ENCODE measurements around the gene KRTCAP3. TPM values are rescaled to one million over a fixed set of nuclear protein-coding genes. Genes with fewer than 3 reads are reported as not detected.

Gene KRTCAP3
- total and polyA plus RNA-seq, 2 donors (not counting 3 experiments of a cell fraction or from before 2014, with no cell fraction given): 2.1 to 4.0 TPM

- Histone ChIP-seq H3K4me2 (ENCODE audit: insufficient read depth, low read length) (no peak overlapping the region), H3K27ac (ENCODE audit: insufficient read depth, low read depth, low read length) (no peak overlapping the region), H2AFZ (ENCODE audit: low read depth, low read length) (no peak overlapping the region), H3K9me3 (replicated peaks; ENCODE audit: control insufficient read depth, insufficient read depth, low read length) (no peaks in the 10 kb centered on the region), H3K36me3 (ENCODE audit: control insufficient read depth in 2 of 2, extremely low read depth in 1 of 2, insufficient read depth in 2 of 2, low read length in 2 of 2) (no peaks in the 10 kb centered on the region), H3K4me3 (replicated peaks in 1 of 3; ENCODE audit: insufficient read depth in 1 of 3, low read depth in 1 of 3, low read length in 3 of 3) (no peak overlapping the region), H3K79me2 (ENCODE audit: control insufficient read depth, insufficient read depth, low read length) (no peaks in the 10 kb centered on the region), H3K9ac (replicated peaks; ENCODE audit: extremely low read depth, insufficient read depth, low read length) (no peak overlapping the region), H3K27me3 (ENCODE audit: control insufficient read depth in 2 of 2, insufficient read depth in 2 of 2, low read length in 2 of 2) (no peaks in the 10 kb centered on the region), H3K4me1 (ENCODE audit: control insufficient read depth, extremely low read depth, insufficient read depth, low read length) (no peaks in the 10 kb centered on the region), H3K9me1 (replicated peaks; ENCODE audit: control insufficient read depth, extremely low read depth, insufficient read depth, low read length) (no peaks in the 10 kb centered on the region), H4K20me1 (replicated peaks; ENCODE audit: control insufficient read depth, extremely low read depth, insufficient read depth, low read length) (no peaks in the 10 kb centered on the region)
- ChIA-PET CTCF (no interaction called here), POLR2A (no interaction called here)
- intact Hi-C loops (cut with micrococcal nuclease): no loop called here
- BruUV-seq (replicated peaks): no TSS peak
- no peak for DNase-seq (ENCODE audit: low read depth, low spot score)
- dilution Hi-C loops (cut with MboI; ENCODE audit: extremely low pct_ligation_motif_present, low sequenced_read_pairs): no loop called here
- no peak for TF ChIP-seq MYC (IDR thresholded peaks at IDR 0.05; ENCODE audit: low read depth, low read length)
- TF ChIP-seq POLR2AphosphoS5 (IDR thresholded peaks at IDR 0.05; ENCODE audit: insufficient read depth, low read depth, low read length): no peak
- no peak for TF ChIP-seq FOS (IDR thresholded peaks at IDR 0.05; ENCODE audit: borderline replicate concordance, insufficient read depth, low read length)
- no peak for TF ChIP-seq EZH2 (IDR thresholded peaks at IDR 0.05; ENCODE audit: borderline replicate concordance, low read depth, low read length, severe bottlenecking)
- TF ChIP-seq POLR2A (IDR thresholded peaks at IDR 0.05; ENCODE audit: low read depth, low read length): no peak
- TF ChIP-seq JUN (IDR thresholded peaks at IDR 0.05; ENCODE audit: borderline replicate concordance, insufficient read depth, insufficient read length, low read depth): no peak
- FAIRE-seq: no peak
Observed at GRCh38 chr2:27421660-27422250, 20.4 kb upstream of the KRTCAP3 start.

DNA sequence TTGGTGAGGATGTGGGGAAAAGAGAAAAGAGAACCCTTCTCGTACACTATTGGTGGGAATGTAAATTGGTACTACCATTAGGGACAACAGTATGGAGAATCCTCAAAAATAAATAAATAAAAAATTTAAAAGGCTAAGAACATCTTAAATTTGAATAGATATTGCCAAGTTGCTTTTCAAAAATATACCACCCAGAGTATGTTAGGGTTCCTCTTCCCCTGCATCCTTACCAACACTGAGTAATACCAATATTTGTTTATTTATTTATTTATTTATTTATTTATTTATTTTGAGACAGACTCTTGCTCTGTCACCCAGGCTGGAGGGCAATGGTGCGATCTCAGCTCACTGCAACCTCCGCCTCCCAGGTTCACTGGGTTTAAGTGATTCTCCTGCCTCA is 19.2 kb upstream of the KRTCAP3 start:
- FAIRE-seq: no peak

More for the DNA sequence above, 19.2 kb upstream of the KRTCAP3 start:
- Histone ChIP-seq H3K79me2 (ENCODE audit: control insufficient read depth, insufficient read depth, low read length) (no peaks in the 10 kb centered on the region), H3K9me1 (replicated peaks; ENCODE audit: control insufficient read depth, extremely low read depth, insufficient read depth, low read length) (no peaks in the 10 kb centered on the region), H2AFZ (ENCODE audit: low read depth, low read length) (no peak overlapping the region), H3K4me3 (replicated peaks in 1 of 3; ENCODE audit: insufficient read depth in 1 of 3, low read depth in 1 of 3, low read length in 3 of 3) (no peak overlapping the region), H3K4me2 (ENCODE audit: insufficient read depth, low read length) (no peak overlapping the region), H3K27me3 (ENCODE audit: control insufficient read depth in 2 of 2, insufficient read depth in 2 of 2, low read length in 2 of 2) (no peaks in the 10 kb centered on the region), H4K20me1 (replicated peaks; ENCODE audit: control insufficient read depth, extremely low read depth, insufficient read depth, low read length) (no peaks in the 10 kb centered on the region), H3K36me3 (ENCODE audit: control insufficient read depth in 2 of 2, extremely low read depth in 1 of 2, insufficient read depth in 2 of 2, low read length in 2 of 2) (no peaks in the 10 kb centered on the region), H3K9ac (replicated peaks; ENCODE audit: extremely low read depth, insufficient read depth, low read length) (no peak overlapping the region), H3K4me1 (ENCODE audit: control insufficient read depth, extremely low read depth, insufficient read depth, low read length) (peaks cover 6% of the 10 kb centered on the region), H3K9me3 (replicated peaks; ENCODE audit: control insufficient read depth, insufficient read depth, low read length) (no peaks in the 10 kb centered on the region), H3K27ac (ENCODE audit: insufficient read depth, low read depth, low read length) (no peak overlapping the region)
- ChIA-PET POLR2A (no interaction called here), CTCF (no interaction called here)
- intact Hi-C loops (cut with micrococcal nuclease) (no loop called here), dilution Hi-C loops (cut with MboI; ENCODE audit: extremely low pct_ligation_motif_present, low sequenced_read_pairs) (no loop called here)
- no TSS peak for BruUV-seq (replicated peaks)
- DNase-seq (ENCODE audit: low read depth, low spot score): no peak
- TF ChIP-seq, protein P1, sequence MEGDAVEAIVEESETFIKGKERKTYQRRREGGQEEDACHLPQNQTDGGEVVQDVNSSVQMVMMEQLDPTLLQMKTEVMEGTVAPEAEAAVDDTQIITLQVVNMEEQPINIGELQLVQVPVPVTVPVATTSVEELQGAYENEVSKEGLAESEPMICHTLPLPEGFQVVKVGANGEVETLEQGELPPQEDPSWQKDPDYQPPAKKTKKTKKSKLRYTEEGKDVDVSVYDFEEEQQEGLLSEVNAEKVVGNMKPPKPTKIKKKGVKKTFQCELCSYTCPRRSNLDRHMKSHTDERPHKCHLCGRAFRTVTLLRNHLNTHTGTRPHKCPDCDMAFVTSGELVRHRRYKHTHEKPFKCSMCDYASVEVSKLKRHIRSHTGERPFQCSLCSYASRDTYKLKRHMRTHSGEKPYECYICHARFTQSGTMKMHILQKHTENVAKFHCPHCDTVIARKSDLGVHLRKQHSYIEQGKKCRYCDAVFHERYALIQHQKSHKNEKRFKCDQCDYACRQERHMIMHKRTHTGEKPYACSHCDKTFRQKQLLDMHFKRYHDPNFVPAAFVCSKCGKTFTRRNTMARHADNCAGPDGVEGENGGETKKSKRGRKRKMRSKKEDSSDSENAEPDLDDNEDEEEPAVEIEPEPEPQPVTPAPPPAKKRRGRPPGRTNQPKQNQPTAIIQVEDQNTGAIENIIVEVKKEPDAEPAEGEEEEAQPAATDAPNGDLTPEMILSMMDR (IDR thresholded peaks at IDR 0.05; ENCODE audit: extremely low read depth in 1 of 2, insufficient read depth in 1 of 2, low read depth in 1 of 2, low read length in 2 of 2): no peak
- TF ChIP-seq FOS (IDR thresholded peaks at IDR 0.05; ENCODE audit: borderline replicate concordance, insufficient read depth, low read length) (no peak), POLR2AphosphoS5 (IDR thresholded peaks at IDR 0.05; ENCODE audit: insufficient read depth, low read depth, low read length) (no peak), JUN (IDR thresholded peaks at IDR 0.05; ENCODE audit: borderline replicate concordance, insufficient read depth, insufficient read length, low read depth) (no peak), POLR2A (IDR thresholded peaks at IDR 0.05; ENCODE audit: low read depth, low read length) (no peak), MYC (IDR thresholded peaks at IDR 0.05; ENCODE audit: low read depth, low read length) (no peak), GATA2 (IDR thresholded peaks at IDR 0.05; ENCODE audit: insufficient read depth, insufficient read length, low read depth, low read length) (no peak), EZH2 (IDR thresholded peaks at IDR 0.05; ENCODE audit: borderline replicate concordance, low read depth, low read length, severe bottlenecking) (no peak), MAX (IDR thresholded peaks at IDR 0.05; ENCODE audit: insufficient read depth, insufficient read length) (no peak)
